Glutamatergic neuron (in vitro differentiated cells): ENCODE results near the gene UNC5C. TPM values are rescaled to one million over a fixed set of nuclear protein-coding genes. Genes with fewer than 3 reads are reported as not detected.

Experiments used
- DNase-seq: peaks from one replicate; pipeline ENCODE4 v3.0.0; 2022
- H3K27ac Mint-ChIP-seq: one replicate; pipeline ENCODE4 v1.8.0; 2020; ENCODE audit warnings: mild to moderate bottlenecking, mixed read lengths, inconsistent platforms; ENCODE audit not compliant: unreplicated experiment
- H3K27me3 Mint-ChIP-seq: one replicate; pipeline ENCODE4 v1.8.0; 2020; ENCODE audit warnings: mild to moderate bottlenecking, moderate library complexity, mixed read lengths, inconsistent platforms; ENCODE audit not compliant: unreplicated experiment
- H3K36me3 Mint-ChIP-seq: one replicate; pipeline ENCODE4 v1.8.0; 2020; ENCODE audit warnings: mild to moderate bottlenecking, mixed read lengths, inconsistent platforms; ENCODE audit not compliant: unreplicated experiment
- H3K4me1 Mint-ChIP-seq: one replicate; pipeline ENCODE4 v1.8.0; 2020; ENCODE audit warnings: mild to moderate bottlenecking, low read depth, mixed read lengths, inconsistent platforms; ENCODE audit not compliant: unreplicated experiment
- H3K4me3 Mint-ChIP-seq: one replicate; pipeline ENCODE4 v1.8.0; 2020; ENCODE audit warnings: mild to moderate bottlenecking, mixed read lengths, inconsistent platforms; ENCODE audit not compliant: unreplicated experiment
- H3K9me3 Mint-ChIP-seq: one replicate; pipeline ENCODE4 v1.8.0; 2020; ENCODE audit warnings: mild to moderate bottlenecking, moderate library complexity, mixed read lengths, inconsistent platforms; ENCODE audit not compliant: unreplicated experiment
- total RNA-seq: library from RNA; stranded (reverse); fragmentation: NEBNext Ultra II Directional; extraction: Animal tissue kit (Norgen Biotek cat#: 25700); gene quantifications from one replicate; pipeline ENCODE4 v1.2.1, GENCODE V29; 2021; ENCODE audit not compliant: unreplicated experiment
- TF ChIP-seq, protein P1 (sequence below): fragments of 200-600 bp; sonication (generic); IDR thresholded peaks from one replicate; pipeline ENCODE4 v1.5.0; 2021; ENCODE audit not compliant: partially characterized antibody, unreplicated experiment

Gene UNC5C
- total RNA-seq, 1 donor from 2014 or later: 41.2 TPM

DNA sequence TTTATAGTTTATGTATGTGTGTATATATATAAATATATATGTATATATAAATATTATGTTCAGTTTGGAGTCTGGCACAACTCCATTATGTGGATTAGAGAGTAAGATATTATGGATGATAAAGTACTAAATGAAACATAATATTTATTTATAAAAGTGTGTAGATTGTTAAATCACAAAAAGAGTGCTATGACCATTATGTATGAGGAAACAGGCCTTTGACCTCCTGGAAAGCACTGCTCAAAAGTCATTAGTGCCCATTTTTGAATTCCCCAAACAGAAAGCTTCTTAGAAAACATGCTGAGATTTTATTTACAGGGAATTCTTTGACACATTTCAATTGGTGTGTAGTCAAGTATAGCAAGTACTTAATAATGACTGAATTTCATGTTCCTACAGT is 391.2 kb downstream of the UNC5C start:
- Mint-ChIP-seq H3K27me3 (peaks cover 3% of the 10 kb centered on the region), H3K27ac (no peak overlapping the region), H3K4me1 (peaks cover 17% of the 10 kb centered on the region), H3K9me3 (peaks cover 2% of the 10 kb centered on the region), H3K36me3 (no peaks in the 10 kb centered on the region), H3K4me3 (no peak overlapping the region)
- DNase-seq: no peak
- TF ChIP-seq, protein P1, sequence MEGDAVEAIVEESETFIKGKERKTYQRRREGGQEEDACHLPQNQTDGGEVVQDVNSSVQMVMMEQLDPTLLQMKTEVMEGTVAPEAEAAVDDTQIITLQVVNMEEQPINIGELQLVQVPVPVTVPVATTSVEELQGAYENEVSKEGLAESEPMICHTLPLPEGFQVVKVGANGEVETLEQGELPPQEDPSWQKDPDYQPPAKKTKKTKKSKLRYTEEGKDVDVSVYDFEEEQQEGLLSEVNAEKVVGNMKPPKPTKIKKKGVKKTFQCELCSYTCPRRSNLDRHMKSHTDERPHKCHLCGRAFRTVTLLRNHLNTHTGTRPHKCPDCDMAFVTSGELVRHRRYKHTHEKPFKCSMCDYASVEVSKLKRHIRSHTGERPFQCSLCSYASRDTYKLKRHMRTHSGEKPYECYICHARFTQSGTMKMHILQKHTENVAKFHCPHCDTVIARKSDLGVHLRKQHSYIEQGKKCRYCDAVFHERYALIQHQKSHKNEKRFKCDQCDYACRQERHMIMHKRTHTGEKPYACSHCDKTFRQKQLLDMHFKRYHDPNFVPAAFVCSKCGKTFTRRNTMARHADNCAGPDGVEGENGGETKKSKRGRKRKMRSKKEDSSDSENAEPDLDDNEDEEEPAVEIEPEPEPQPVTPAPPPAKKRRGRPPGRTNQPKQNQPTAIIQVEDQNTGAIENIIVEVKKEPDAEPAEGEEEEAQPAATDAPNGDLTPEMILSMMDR: no peak

DNA sequence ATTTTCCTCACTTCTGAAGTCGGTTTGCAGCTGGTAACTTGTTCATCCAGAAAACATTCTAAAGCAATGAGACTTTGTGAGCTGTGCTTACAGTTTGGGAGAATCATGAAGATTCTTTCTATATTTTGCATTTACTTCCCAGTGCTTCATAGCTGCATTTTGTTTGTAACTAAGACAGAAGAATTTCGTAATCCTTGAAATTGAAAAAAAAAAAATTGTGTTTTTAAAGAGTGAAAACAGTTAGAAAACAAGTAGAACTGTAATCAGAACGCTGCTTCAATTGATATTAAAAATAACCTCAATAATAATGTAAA is 392.4 kb downstream of the UNC5C start:
- Mint-ChIP-seq H3K27ac (no peak overlapping the region), H3K4me3 (no peak overlapping the region), H3K9me3 (peaks cover 2% of the 10 kb centered on the region), H3K27me3 (peaks cover 3% of the 10 kb centered on the region), H3K4me1 (peaks cover 17% of the 10 kb centered on the region), H3K36me3 (no peaks in the 10 kb centered on the region)
- no peak for DNase-seq
- TF ChIP-seq, protein P1: peak; percentile 24

DNA sequence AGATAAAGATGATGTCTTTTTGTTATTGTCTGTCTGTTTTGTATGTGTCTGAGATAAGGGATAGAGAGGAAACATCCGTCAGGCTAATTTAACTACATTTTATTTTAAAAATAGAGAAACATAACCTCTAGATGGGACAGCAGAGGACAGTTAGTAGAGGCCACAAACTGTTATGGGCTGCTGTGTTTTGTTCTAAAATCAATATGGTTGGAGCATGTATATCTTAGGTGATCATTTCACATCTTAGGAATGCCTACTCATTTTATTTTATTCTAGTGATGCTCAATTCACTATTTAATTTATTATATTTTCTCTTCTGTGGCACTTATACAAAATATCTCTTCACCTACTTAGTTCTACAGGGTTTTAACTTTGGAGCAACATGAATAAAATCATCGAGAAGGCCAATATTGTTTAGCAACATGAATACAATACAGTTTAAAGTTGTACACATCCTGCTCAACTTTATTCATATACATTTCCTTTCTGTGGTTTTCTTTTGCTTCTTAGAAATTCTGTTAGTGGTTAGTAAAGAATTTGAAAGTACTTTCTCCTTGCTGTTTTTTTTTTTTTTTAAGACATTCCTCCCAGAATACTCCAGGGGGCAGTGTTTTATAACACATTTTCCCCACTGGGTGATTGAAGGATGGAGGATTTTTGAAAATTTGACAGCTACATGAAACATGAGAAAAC is 392.9 kb downstream of the UNC5C start:
- H3K4me3 Mint-ChIP-seq: no peak overlapping the region
- peaks cover 2% of the 10 kb centered on the region for H3K27me3 Mint-ChIP-seq
- TF ChIP-seq, protein P1: peak; percentile 91
- DNase-seq: no peak
- H3K9me3 Mint-ChIP-seq: peaks cover 2% of the 10 kb centered on the region
- H3K36me3 Mint-ChIP-seq: no peaks in the 10 kb centered on the region
- peak overlapping the region; percentile 22 for H3K27ac Mint-ChIP-seq
- peaks cover 17% of the 10 kb centered on the region for H3K4me1 Mint-ChIP-seq

DNA sequence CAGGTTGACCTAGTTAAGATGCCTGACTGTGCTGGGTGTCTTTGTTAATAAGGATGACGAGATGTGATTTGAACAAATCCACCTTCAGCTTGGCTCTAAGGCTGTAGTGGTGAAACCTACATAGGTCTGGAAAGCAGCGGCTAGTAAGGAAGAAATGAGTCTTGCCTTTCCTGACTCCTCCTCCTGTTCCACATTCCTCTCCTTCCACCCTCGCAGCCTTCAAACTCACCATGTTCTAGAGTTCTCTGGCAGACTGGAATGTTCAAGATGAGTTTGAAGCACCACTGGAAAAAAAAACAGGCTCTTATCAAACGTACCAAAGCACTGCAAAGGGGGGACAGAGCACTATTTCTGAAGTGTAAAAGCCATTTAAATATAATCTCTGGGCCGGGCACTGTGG is 395.6 kb downstream of the UNC5C start:
- no peaks in the 10 kb centered on the region for H3K36me3 Mint-ChIP-seq
- no peak overlapping the region for H3K27ac Mint-ChIP-seq
- no peaks in the 10 kb centered on the region for H3K27me3 Mint-ChIP-seq
- DNase-seq: no peak
- H3K4me3 Mint-ChIP-seq: no peak overlapping the region
- TF ChIP-seq, protein P1: no peak
- H3K4me1 Mint-ChIP-seq: peaks cover 16% of the 10 kb centered on the region
- H3K9me3 Mint-ChIP-seq: no peaks in the 10 kb centered on the region

DNA sequence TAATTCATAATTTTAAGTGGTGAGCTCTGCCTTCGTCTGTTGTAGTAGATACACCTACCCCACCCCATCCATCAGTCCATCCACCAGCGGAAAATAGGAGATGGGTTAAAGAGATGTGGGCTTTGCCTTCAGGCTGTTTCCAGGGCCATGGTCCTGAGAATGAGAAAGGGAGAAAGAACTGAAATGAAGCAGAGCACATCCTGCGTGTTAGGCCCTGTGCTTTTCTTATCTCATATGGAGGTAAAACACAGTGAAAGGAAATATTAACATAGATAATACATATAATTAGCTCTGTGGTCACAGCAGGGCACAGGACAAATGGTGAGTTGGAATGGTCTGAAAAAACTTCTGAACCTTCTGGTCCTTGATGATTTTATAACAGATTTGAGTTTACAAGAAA is 397.5 kb downstream of the UNC5C start:
- no peaks in the 10 kb centered on the region for H3K9me3 Mint-ChIP-seq
- no peak for DNase-seq
- no peaks in the 10 kb centered on the region for H3K36me3 Mint-ChIP-seq
- H3K27me3 Mint-ChIP-seq: no peaks in the 10 kb centered on the region
- TF ChIP-seq, protein P1: no peak
- H3K4me3 Mint-ChIP-seq: no peak overlapping the region
- peaks cover 22% of the 10 kb centered on the region for H3K4me1 Mint-ChIP-seq
- no peak overlapping the region for H3K27ac Mint-ChIP-seq
